Pons (tissue), 1 donor: ENCODE results near the gene CREBL2.
"Not testable (repeated sequence)": the region's sequence is repeated elsewhere in the genome, so short reads cannot be mapped to it uniquely, and the experiment has no call there.

Experiments
- DNase-seq: peaks from one replicate; pipeline ENCODE4 v3.0.0-alpha.2; 2016; ENCODE audit warnings: low spot score

CREBL2 gene

DNA sequence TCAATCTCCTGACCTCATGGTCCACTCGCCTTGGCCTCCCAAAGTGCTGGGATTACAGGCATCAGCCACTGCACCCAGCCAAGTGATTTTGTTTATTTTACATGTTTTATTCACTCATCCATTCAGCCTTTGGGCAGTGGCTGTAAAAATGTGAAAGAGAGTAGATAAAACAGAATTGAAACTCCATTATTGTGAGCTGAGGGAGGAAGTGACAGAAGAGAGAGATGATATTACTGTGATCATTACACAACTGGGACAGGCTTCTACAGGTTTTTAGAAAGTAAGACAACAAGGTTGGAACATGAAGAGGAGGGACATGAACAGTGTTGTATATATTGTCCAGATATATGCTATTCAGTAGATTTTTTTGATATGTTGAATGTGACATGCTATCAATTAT, 25.0 kb downstream of the CREBL2 start:
- DNase-seq = no peak

DNA sequence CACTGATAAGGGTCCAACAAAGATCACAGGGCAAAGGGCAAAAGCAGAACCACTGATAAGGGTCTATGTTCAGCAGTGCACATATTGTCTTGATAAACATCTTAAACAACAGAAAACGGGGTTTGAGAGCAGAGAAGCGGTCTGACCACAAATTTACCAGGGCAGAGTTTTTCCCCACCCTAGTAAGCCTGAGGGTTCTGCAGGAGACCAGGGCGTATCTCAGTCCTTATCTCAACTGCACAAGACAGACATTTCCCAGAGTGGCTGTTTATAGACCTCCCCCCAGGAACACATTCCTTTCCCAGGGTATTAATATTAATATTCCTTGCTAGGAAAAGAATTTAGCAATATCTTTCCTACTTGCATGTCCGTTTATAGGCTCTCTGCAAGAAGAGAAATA, 28.3 kb downstream of the CREBL2 start:
- not testable (repeated sequence) for DNase-seq

DNA sequence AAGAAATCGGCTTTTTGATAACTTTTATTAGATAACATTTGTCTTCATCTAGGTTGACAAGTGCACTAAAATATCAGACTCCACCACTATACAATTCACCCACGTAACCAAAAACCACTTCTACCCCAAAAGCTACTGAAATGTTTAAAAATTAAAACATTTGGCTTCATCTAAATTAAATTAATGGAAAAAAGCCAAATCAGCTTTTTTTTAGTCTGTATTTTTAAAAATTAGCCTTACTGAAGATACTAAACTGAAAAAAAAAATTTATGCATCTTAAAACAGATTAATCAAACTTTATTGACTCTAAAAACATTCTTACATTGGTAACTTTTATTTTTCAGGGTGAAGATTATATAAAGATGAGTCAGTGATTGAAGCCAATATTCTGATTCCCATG, 30.0 kb downstream of the CREBL2 start:
- no peak for DNase-seq

DNA sequence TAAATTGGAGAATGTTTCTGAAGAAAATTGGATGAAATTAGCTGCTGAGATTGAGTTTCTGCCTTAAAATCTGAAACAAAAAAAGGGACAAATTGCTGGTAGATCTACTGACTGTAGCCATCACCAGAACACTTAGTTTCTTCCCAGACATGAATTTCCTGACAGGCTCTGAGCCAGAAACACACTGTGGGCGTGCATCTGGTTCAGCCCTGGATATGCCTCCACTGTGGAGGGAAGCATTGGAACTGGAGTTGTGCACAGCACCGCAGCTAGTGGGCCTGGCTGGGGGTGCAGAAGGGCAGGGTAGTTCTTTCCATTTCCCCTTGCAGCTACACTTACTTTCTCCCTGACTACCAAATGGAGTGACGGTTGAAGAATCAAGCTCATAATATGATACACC, 31.2 kb downstream of the CREBL2 start:
- no peak for DNase-seq

DNA sequence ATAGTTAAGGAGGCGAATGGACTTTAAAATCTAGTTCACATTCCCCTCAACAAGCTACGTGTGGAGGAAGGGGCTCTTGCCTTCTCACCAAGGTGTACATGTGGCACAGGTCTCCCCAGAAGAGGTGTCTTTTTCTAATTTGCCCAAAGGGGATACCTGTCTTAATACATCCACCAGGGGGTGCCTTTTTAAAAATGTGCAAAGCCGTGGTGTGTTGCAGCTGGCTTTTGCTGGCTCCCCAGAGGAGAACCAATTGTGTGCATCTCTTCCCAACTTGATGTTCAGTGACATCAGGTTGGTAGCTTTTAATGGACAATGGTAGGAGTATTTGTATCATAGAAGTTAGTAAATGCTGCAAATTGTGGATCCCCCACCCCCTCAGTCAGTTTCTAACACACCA, 33.8 kb downstream of the CREBL2 start:
- DNase-seq = no peak

DNA sequence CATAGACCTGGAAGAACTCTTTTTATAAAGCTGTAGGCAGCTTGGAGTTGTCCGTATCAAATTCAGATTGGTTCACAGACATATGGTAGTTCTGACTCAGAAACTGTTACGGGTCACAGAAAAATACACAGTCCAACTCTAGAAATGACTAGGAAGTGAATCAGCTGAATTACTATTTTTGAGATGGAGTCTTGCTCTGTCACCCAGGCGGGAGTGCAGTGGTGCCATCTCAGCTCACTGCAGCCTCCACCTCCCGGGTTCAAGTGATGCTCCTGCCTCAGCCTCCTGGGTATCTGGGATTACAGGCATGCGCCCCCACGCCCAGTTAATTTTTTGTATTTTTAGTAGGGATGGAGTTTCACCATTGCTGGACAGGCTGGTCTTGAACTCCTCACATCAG, 34.3 kb downstream of the CREBL2 start:
- not testable (repeated sequence) for DNase-seq

DNA sequence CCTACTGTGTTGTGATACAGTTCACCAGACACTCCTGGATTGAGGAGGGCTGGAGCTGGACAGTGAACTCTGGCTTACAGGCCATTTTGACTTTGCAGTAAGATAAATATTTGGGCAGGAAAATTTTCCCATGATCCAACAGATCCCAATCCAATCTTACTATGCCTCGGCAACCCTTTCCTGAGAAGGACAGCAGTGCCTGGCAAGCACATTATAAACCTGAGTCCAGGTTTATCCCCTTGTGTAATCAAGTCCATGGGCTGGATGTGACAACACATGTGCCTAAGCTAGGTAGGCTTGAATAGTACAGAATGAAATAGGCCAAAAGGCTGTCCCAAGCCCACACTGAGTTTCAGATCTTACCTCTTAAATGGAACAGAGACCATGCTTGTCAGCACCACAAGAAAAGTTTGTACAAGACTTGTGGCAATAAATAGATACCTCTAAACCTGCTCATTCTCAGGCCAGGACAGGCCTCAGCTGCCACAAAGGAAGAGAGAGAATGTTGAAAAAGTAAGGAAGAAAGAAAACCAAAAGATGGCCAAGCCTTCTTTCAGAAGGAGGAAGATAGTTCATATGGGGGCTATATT, 34.9 kb downstream of the CREBL2 start:
- DNase-seq = no peak

DNA sequence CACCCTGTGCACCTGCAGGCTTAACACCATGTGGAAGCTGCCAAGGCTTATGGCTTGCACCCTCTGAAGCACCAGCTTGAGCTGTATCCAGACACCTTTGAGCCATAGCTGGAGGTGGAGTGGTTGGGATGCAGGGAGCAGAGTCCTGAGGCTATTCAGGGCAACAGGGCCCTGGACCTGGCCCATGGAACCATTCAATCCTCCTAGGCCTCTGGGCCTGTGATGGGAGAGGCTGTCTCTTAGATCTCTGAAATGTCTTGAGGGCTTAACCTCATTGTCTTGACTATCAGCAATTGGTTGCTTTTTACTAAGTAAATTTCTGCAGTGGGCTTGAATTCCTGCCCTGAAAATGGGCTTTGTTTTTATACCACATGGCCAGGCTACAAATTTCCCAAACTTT, 36.6 kb downstream of the CREBL2 start:
- DNase-seq = no peak

DNA sequence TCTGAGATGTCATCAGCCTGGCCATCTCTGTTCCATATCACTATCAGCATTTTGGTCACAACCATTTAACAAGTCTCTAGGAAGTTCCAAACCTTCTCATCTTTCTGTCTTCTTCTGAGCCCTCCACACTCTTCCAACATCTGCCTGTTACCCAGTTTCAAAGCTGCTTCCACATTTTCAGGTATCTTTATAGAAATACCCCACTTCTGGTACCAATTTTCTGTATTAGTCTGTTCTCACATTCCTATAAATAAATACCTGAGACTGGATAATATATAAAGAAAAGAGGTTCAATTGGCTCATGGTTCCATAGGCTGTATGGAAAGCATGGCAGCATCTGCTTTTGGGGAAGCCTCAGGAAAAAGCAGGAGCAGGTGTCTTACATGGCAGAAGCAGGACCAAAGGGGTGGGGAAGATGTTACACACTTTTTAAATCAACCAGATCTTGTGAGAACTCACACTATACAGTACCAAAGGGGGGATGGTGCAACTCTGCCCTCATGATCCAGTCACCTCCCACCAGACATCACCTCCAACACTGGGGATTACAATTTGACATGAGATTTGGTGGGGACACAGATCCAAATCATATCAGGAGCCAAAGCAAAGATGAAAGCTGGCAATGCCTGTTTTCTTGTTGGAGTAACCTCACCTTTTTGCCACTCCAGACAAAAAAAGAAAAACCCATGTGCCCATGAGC, 37.4 kb downstream of the CREBL2 start:
- no peak for DNase-seq

DNA sequence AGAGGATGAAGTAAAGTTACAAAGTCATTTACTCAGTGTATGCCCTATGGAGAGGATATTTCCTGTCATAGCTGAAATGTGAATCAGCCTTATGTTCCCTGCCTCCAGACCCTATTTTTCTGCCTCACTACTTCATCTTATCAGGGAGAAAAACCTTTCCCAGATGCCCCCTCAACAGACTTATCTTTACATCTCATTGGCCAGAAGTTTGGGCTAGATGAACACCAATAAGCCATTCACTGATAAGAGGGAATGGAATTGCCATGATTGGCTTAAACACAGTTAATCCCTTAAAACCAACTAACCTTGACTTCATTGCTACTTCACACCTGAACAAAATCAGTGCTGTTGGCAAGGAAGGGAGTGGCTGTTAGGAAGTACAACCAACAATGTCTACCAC, 40.1 kb downstream of the CREBL2 start:
- DNase-seq = no peak

DNA sequence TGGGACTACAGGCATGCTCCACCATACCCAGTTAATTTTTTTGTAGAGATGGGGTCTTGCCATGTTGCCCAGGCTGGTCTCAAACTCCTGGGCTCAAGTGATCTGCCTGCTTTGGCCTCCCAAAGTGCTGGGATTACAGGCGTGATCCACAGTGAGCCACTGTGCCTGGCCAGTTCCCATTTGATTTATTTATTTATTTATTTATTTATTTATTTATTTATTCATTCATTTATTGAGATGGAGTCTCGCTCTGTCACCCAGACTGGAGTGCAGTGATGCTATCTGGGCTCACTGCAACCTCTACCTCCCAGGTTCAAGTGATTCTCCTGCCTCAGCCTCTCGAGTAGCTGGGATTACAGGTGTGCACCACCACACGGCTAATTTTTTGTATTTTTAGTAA, 41.0 kb downstream of the CREBL2 start:
- DNase-seq = not testable (repeated sequence)

DNA sequence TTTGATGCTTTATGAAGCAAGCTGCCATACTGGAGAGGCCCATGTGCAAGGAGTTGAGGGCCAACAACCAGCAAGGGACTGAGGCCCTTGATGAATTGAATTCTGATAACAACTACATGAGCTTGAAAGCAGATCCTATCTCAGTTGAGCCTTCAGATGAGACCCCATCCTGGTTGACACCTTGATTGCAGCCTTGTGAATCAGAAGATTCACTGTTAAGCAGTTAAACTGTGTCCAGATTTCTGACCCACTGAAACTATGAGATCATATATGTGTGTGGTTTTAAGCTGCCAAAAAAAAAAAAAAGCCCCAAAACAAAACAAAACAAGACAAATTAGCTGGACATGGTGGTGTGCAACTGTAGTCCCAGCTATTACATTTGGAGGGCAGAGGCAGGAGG, 42.2 kb downstream of the CREBL2 start:
- DNase-seq = no peak

DNA sequence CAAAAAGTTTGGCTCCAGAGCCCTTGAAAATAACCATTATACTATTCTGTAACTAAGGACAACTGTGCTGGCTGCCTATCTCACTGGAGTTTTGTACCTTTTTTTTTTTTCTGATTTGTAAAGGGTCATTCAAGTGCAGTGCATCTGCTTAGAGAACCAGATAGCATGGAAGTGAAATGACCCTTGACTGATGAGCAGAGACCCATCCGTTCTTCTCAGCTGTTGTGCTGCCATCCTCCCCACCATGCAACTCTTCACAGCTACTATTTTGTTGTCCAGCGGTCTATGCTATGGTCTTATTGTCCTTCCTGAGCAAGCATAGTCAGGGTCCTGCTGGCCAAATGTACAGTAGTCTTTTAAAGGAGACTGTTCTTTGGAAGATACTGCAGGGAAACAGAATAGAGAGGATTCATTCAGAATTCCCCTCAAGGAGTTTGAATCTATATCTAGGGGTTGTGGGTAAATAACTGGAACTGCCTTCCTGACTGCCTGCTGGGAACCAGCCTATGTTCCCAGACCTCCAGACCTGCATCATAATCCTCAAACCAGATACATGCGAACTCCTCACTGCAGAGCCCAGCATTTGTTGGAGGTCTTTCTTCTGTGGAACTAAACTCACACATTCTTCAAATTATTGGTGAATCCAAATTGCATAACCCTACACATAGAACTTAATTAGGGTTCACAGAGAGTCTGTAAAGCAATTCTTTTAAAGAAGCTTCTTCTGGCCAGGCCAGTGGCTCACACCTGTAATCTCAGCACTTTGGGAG, 43.2 kb downstream of the CREBL2 start:
- no peak for DNase-seq

DNA sequence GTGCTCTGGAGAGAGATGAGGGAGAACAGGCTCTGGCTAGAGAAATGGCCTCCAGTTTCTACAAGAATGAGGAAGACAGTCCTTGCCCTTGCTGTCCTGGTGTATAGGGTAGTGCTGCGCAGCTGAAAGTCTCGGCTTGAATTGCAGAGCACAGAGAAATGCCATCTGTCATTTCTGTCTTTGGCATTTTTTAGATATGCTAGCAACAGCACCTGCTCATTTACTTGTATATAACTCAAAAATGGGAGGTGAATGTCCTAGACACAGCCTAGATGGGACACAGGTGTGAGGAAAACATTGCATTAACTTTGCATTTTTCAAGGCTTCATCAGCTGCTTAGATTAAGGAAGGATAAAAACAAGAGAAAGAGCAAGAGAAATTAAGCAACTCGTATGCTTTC, 48.5 kb downstream of the CREBL2 start:
- DNase-seq = no peak

DNA sequence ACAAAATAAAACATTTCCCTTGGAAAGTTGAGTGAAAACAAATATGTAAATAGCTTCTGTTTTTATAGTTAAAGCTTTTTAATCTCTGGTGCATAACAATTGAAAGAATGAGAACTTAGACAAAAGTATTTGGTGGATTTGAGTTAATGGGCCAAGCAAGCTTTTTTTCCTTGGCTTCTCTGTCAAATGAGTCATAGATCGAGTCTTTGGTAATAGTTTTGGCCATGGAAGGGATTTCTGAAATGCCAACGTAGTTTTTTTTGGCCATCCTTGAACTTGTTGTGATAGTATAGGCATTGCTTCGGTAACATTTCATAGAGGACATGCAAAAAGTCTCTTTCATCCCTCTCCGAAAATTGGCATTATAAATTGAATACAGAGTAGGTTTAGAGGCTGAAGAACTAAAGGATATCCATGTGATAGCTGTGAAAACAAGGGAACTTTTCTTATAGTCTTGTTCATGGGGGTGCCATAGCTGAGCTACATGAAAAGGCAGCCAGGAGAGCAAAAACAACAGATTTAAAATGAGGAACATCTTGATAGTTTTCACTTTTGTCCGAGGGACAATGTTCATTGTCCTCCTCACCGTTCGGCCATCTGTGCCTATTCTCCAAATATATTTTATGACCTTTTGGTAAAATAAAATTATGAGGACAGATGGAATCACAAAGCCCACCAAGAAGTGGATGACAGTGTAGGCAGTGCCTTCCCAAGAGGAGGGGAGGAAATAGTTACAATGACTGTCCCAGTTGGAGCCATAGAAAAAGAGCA, 49.6 kb downstream of the CREBL2 start:
- DNase-seq = no peak

DNA sequence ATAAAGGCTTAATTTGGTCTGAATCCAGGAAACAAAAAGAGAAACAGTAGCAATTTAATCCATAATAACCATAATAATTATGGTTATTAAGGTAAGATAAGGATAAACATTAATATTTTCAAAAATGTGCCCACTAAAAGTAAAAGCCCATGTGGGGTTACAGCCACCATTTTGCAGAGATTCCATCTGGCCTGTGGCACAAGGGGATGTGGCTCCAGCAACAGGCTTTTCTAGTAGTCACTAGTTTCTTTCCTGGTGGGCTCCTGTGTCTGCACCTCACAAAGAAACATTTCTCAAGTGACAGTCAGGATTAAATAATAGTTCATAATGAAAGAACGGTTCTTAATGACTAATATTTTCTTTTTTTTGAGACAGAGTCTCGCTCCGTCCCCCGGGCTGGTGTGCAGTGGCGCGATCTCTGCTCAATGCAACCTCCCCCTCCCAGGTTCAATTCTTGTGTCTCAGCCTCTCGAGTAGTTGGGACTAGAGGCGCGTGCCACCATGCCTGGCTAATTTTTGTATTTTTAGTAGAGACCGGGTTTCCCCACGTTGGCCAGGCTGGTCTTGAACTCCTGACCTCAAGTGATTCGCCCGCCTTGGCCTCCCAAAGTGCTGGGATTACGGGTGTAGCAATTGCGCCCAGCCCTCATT, 52.1 kb downstream of the CREBL2 start:
- no peak for DNase-seq

DNA sequence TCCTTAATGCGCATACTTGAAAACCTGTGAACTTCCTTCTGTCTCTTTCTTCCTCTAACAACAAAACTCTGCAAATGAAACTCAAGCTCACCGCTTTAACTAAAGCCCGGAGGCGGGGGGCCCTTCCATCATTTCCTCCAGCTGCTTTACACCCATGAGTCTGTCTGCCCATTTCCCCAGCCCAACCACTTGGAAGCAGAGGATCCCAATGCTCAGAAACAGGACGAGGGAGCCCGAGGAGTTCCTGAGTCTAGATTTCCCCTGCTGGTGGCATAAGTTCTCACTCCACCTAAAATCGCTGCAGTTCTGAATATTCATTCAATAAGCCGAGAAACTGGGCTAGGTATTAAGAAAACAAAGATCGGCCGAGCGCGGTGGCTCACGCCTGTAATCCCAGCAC, 53.5 kb downstream of the CREBL2 start:
- DNase-seq = no peak

DNA sequence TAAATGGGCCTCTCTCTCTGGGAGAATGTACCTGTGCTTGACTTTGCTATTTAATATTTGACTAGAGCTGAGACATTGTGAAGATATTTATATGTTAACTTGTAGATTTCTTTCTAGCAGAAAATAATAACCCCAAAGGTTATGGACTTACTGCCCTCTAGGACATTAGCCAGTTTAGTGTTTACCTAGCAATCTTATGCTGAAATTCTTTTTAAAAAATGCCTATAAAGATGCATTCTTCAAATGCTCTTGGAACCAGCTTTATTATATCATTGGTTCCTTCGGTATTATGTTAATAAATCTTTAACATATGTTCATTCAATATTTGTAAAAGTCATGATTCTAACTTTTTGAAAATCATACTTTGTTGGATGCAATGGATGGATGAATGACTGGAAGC, 56.3 kb downstream of the CREBL2 start:
- DNase-seq = no peak

DNA sequence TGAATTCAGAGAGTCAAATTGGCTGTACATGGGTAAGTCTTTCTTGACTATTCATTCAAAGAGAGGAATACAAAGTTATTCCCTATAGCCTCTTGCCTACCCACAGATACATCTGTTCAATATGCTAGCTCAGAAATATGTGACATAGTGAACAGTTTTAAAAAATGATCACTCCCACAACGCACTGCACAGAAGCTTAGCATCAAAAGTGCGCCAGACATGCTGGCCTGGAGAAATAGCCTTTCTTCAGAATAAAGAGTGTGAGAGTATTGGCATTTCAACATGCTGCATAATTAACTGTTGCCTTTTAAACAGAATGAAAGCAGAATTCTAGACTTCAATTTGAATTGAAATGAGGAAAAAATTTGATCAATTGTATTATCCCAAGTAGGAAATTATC, 57.3 kb downstream of the CREBL2 start:
- no peak for DNase-seq

DNA sequence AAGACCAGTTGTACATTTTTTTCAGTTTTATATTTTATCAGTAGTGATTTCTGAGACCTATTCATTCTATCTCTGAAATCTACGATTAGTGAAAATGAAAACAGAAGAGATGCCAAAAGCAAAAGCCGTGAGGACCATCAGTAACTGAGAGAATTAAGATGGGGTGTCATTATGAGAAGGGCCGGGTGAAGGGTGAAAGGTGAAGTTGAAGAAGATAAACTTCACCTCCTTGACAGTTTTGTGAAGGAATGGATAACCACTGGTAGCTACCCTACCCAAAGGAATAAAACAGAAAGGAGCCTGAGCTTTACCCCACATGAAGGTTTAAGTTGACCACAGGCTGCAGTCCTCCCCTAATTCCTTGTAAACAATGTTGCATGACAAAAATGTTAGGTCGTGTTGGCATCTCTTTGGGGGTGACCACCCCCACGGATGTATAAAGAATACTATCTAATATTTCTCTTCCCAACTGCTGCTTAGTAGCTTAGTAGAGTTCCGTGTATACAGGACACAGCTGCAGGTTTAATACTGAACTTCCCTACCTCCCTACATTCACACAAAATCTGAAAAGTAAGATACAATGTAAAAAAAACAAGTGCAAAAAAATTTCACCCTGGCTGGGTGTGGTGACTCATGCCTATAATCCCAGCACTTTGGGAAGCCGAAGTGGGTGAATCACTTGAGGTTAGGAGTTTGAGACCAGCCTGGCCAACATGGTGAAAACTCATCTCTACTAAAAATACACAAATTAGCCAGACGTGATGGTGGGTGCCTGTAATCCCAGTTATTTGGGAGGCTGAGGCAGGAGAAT, 60.4 kb downstream of the CREBL2 start:
- DNase-seq = no peak

DNA sequence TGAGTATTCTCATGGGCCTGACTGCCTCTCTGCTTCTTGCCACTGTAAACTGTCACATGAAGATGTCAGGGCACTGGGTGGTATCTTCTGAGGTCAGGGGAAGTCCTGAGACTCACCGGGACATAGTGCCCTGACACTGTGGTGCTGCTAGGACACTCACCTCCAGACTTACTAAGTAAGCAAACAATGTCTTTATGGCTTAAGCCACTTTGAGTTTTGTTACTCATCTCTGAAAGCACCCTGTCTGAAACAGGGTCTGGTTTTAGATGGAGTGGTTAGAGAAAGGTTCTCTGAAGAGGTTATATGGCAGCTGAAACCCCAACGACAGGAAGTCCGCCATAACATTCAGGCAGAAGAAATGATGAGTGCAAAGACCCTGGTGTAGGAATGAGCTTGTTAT, 61.6 kb downstream of the CREBL2 start:
- DNase-seq = no peak
